Naive thymus-derived CD8-positive, alpha-beta T cell (primary cell): Measurements from ENCODE around the gene RPS17. TPM values are rescaled to one million over a fixed set of nuclear protein-coding genes. Genes with fewer than 3 reads are reported as not detected.
"Not testable (repeated sequence)": the region's sequence is repeated elsewhere in the genome, so short reads cannot be mapped to it uniquely, and the experiment has no call there.

Experiments
- ATAC-seq, 2 donors: fragments of 150-1000 bp; cut with Tn5 transposase in 1 of 2; sonication (Bioruptor Pico), chemical (Tn5 transposase) in 1 of 2; 1 replicate in 1 of 2; 2 replicates in 1 of 2; pipeline ENCODE4 v1.10.0; 2021; ENCODE audit warnings: mild to moderate bottlenecking in 2 of 2, moderate library complexity in 2 of 2
- POLR2A ChIA-PET: fragments of 350-600 bp; sonication (Branson Sonifier 250); formaldehyde crosslinking; loops from one replicate; lab custom pipeline; 2021; ENCODE audit warnings: antibody characterized with exemption; lab: Charles Lee
- DNase-seq, 10 donors: peaks; one replicate each; pipeline versions ENCODE4 v3.0.0 to v3.0.0-alpha.2; 2020 to 2022
- H3K27ac Mint-ChIP-seq, 10 donors: one replicate each; pipeline ENCODE4 v1.8.0; 2020 to 2022; ENCODE audit warnings: mild to moderate bottlenecking in 10 of 10, mixed read lengths in 10 of 10, moderate library complexity in 4 of 10, inconsistent platforms in 1 of 10
- H3K27me3 Mint-ChIP-seq, 5 donors: one replicate each; pipeline ENCODE4 v1.8.0; 2021 to 2022; ENCODE audit warnings: mixed read lengths in 5 of 5
- H3K36me3 Mint-ChIP-seq, 3 donors: one replicate each; pipeline ENCODE4 v1.8.0; 2020 to 2022; ENCODE audit warnings: mixed read lengths in 3 of 3, mild to moderate bottlenecking in 2 of 3, inconsistent platforms in 1 of 3
- H3K4me1 Mint-ChIP-seq, 4 donors: one replicate each; pipeline ENCODE4 v1.8.0; 2021 to 2022; ENCODE audit warnings: mixed read lengths in 4 of 4
- H3K4me3 Mint-ChIP-seq, 10 donors: one replicate each; pipeline ENCODE4 v1.8.0; 2020 to 2022; ENCODE audit warnings: mild to moderate bottlenecking in 10 of 10, mixed read lengths in 10 of 10, moderate library complexity in 6 of 10, inconsistent platforms in 1 of 10
- H3K9me3 Mint-ChIP-seq, 9 donors: one replicate each; pipeline ENCODE4 v1.8.0; 2020 to 2022; ENCODE audit warnings: mixed read lengths in 9 of 9, mild to moderate bottlenecking in 3 of 9, inconsistent platforms in 1 of 9, moderate library complexity in 1 of 9
- polyA plus RNA-seq, 3 donors: library from polyadenylated mRNA; unstranded; fragments of 300-500 nt; fragmentation: Illumina TruSeq; gene quantifications; one replicate each; pipeline ENCODE4 v1.2.3, GENCODE V29; 2021
- total RNA-seq, 8 experiments: library from RNA in 2 of 8; stranded (reverse) in 2 of 8; gene quantifications; one replicate each; pipeline ENCODE4 v1.2.3 and lab custom pipeline; 2021 to 2026

RPS17 gene
- total and polyA plus RNA-seq, 5 experiments from 2014 or later: 1,585 to 2,201 (median 2,010) TPM

- H3K4me3 Mint-ChIP-seq: no peak overlapping the region
- ATAC-seq (no peak), DNase-seq (no peak)
- POLR2A ChIA-PET: no interaction called here
- H3K27ac Mint-ChIP-seq: no peak overlapping the region
- H3K36me3 Mint-ChIP-seq: peaks cover 4 to 44% (median 13%) of the 10 kb centered on the region in 3 donors
- H3K9me3 Mint-ChIP-seq: no peaks in the 10 kb centered on the region
- H3K27me3 Mint-ChIP-seq: no peaks in the 10 kb centered on the region
- peaks cover 7 to 14% (median 8%) of the 10 kb centered on the region in 4 donors for H3K4me1 Mint-ChIP-seq
These were observed 7.2 kb downstream of the RPS17 start for GRCh38 chr15:82532991-82533481.

GRCh38 chr15:82532383-82532990 lies 7.8 kb downstream of the RPS17 start:
- H3K27ac Mint-ChIP-seq: peak overlapping the region in 1 of 10 donors; percentile 70
- no peak for DNase-seq
- no peaks in the 10 kb centered on the region for H3K27me3 Mint-ChIP-seq
- peaks cover 3 to 8% (median 5%) of the 10 kb centered on the region in 4 donors for H3K4me1 Mint-ChIP-seq
- no peaks in the 10 kb centered on the region for H3K9me3 Mint-ChIP-seq
- no peak for ATAC-seq
- no peak overlapping the region for H3K4me3 Mint-ChIP-seq
- POLR2A ChIA-PET: interaction anchor here (1.0 kb wide), 1 partner anchor 8 kb away, joined by 3 read pairs; the partner anchor contains the start of gene RPS17
- peaks cover 4 to 39% (median 13%) of the 10 kb centered on the region in 3 donors for H3K36me3 Mint-ChIP-seq

DNA sequence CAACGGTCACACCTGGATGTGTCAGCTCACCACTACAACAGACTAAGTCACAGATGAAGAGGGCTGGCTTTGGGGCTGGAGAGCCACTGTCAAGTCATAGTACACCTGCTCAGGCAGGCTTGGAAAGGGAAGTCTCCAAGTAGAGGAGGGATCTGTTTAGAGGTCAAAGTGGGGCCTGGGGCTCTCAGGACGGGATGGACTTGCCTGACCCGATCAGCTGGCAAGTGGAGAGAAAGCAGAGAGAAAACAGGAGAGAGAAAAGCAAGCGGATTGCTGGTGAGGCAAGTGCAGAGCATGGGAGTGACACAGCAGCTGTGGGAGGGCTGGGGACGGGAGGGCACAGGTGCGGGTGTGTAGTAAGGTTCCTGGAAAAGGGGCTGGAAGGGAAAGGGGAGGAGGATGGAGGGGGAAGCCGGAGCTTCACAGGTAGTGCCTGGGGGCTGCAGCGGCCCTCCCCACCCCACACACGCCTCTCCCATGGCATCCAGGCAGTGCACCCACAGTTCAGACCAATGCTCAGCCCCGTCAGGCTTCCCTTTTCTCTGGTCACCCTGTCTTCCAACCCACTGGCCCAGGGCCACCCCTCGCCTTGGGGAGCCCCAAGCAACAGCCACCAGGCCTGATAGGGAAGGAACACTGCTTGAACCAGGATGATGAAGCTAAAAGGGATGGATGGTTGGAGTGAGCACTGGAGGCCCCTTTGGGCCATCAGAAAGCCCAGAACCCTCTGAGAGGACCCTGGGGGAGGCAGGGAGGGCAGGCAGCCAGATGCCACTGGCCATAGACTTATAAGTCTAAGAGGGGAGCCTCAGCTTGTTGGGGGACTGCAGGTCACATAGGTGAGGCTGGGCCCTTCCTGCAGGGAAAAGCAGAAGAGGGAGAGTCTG lies 8.5 kb downstream of the RPS17 start:
- Mint-ChIP-seq H3K9me3 (no peaks in the 10 kb centered on the region), H3K4me3 (no peak overlapping the region), H3K36me3 (peaks cover 4 to 31% (median 13%) of the 10 kb centered on the region in 3 donors), H3K4me1 (peaks cover 1 to 4% (median 3%) of the 10 kb centered on the region in 4 donors), H3K27me3 (no peaks in the 10 kb centered on the region), H3K27ac (peak overlapping the region in 2 of 10 donors; percentile 66 to 73)
- ATAC-seq (no peak), DNase-seq (no peak)
- POLR2A ChIA-PET: interaction anchor here (0.5 to 1.6 kb wide), 4 partner anchors 8 to 278 kb away, joined by 3 to 16 read pairs (median 4); partner anchors contain the start of genes RPS17 and WHAMM

DNA sequence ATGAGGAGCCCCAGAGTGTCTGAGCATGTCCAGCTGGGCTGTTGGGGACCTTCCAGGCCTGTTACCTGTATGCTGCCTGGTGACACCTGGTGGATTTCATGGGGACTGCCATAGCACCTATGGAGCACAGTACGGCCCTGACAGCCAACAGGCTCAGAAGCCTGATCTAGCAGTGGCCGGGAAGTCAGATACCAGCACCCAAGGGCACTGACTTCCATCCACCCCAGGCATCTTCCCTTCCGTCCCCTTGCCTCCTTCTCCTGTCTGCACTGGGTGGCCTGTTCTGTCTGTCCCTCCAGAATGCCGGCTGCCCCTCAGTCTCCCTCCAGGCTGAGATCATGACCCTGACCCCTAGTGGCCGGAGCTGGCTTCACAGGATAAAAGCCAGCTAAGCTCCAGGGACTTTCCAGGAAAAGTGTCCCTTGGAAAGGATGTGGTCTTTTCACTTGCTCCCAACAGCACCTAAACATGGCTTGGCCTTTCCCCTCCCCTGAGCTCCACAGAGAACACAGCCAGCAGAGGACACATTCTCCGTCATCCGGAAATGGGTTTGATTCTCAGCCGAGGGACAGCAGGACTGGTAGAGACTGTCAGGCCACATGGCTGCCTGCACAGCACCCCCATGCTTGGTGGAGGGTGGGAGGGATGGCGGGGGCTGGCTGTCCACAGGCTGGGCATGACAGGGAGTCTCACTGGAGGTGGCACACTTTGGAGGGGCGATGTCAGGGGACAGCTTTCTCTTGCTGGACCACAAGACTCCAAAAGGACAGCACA lies 9.5 kb downstream of the RPS17 start:
- peak; percentile 92 for ATAC-seq
- peak overlapping the region in 7 of 10 donors; percentile 24 to 83 (median 41) for H3K27ac Mint-ChIP-seq

GRCh38 chr15:82530006-82530405 lies 10.3 kb downstream of the RPS17 start:
- Mint-ChIP-seq H3K4me3 (peak overlapping the region in 1 of 10 donors; percentile 21), H3K36me3 (peaks cover 4 to 14% (median 8%) of the 10 kb centered on the region in 3 donors), H3K9me3 (no peaks in the 10 kb centered on the region), H3K27ac (no peak overlapping the region), H3K4me1 (peaks cover 0 to 4% (median 2%) of the 10 kb centered on the region in 4 donors), H3K27me3 (no peaks in the 10 kb centered on the region)
- POLR2A ChIA-PET: interaction anchor here (1.6 kb wide), 1 partner anchor 10 kb away, joined by 16 read pairs; the partner anchor contains the start of gene RPS17
- no peak for ATAC-seq
- DNase-seq: no peak

More for the DNA sequence above, 9.5 kb downstream of the RPS17 start:
- H3K9me3 Mint-ChIP-seq: no peaks in the 10 kb centered on the region
- peaks cover 4 to 22% (median 12%) of the 10 kb centered on the region in 3 donors for H3K36me3 Mint-ChIP-seq
- DNase-seq: peak; percentile 51 to 87 (median 71)
- no peaks in the 10 kb centered on the region for H3K27me3 Mint-ChIP-seq
- POLR2A ChIA-PET: interaction anchor here (1.0 to 1.6 kb wide), 3 partner anchors 9 to 455 kb away, joined by 3 to 16 read pairs (median 3); partner anchors contain the start of genes RAMAC, RPS17 and WHAMM
- peak overlapping the region; percentile 58 to 89 (median 78) for H3K4me3 Mint-ChIP-seq
- peaks cover 0 to 4% (median 2%) of the 10 kb centered on the region in 4 donors for H3K4me1 Mint-ChIP-seq

GRCh38 chr15:82513587-82513986 lies 26.7 kb downstream of the RPS17 start:
- H3K27ac Mint-ChIP-seq, H3K27me3 Mint-ChIP-seq, POLR2A ChIA-PET, H3K4me1 Mint-ChIP-seq, H3K4me3 Mint-ChIP-seq, ATAC-seq, H3K36me3 Mint-ChIP-seq, H3K9me3 Mint-ChIP-seq: not testable (repeated sequence)
- peak in 1 of 10 donors; percentile 54 for DNase-seq

DNA sequence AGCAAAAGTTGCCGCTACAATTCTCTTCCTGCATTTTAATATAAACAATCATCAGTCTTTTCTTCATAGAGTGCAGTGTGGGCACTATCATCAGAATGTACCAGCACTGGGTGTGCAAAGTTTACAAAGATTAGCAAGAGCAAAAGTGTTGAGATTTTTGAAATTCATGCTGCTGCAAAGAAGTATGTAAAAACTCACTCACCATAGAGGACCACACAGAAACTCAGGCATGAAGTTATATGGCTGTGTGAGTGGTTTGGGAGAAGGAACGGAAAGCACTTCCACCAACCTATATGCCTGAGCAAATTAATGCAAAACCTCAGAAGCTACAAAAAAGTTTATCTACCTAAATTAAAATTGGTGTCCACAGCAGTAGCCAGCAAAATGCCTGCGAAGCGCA lies 32.6 kb downstream of the RPS17 start:
- H3K36me3 Mint-ChIP-seq, H3K4me3 Mint-ChIP-seq, POLR2A ChIA-PET, H3K27me3 Mint-ChIP-seq, DNase-seq, H3K9me3 Mint-ChIP-seq, ATAC-seq, H3K27ac Mint-ChIP-seq, H3K4me1 Mint-ChIP-seq: not testable (repeated sequence)

GRCh38 chr15:82507087-82507486 lies 33.2 kb downstream of the RPS17 start:
- DNase-seq, H3K4me3 Mint-ChIP-seq, H3K4me1 Mint-ChIP-seq, H3K9me3 Mint-ChIP-seq, H3K36me3 Mint-ChIP-seq, POLR2A ChIA-PET, H3K27me3 Mint-ChIP-seq, ATAC-seq: not testable (repeated sequence)
- peak overlapping the region in 1 of 10 donors; percentile 43 for H3K27ac Mint-ChIP-seq

DNA sequence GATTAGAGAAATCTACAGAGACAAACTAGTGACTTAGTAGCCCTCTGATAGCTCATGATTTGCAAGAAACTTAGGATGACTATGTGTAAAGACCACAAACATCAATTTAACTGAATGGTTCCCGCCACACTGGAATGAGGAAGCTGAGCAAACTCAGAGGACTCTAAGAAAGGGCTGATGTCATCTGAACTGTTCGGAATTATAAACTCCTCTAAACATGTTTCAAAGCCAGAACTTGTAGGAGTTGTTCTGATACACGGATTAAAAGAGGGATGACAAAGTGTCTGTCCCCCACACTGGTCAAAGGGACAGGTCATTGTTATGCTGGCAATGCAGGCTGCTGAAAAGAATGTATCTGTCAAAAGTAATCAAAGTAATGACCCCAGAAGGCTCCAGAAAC lies 34.4 kb downstream of the RPS17 start:
- H3K27ac Mint-ChIP-seq, H3K36me3 Mint-ChIP-seq, DNase-seq, ATAC-seq, H3K4me1 Mint-ChIP-seq, H3K9me3 Mint-ChIP-seq, H3K27me3 Mint-ChIP-seq, POLR2A ChIA-PET, H3K4me3 Mint-ChIP-seq: not testable (repeated sequence)

GRCh38 chr15:82504074-82504473 lies 36.2 kb downstream of the RPS17 start:
- H3K36me3 Mint-ChIP-seq, H3K27me3 Mint-ChIP-seq, H3K4me3 Mint-ChIP-seq, ATAC-seq, DNase-seq, H3K9me3 Mint-ChIP-seq, H3K27ac Mint-ChIP-seq, H3K4me1 Mint-ChIP-seq, POLR2A ChIA-PET: not testable (repeated sequence)

DNA sequence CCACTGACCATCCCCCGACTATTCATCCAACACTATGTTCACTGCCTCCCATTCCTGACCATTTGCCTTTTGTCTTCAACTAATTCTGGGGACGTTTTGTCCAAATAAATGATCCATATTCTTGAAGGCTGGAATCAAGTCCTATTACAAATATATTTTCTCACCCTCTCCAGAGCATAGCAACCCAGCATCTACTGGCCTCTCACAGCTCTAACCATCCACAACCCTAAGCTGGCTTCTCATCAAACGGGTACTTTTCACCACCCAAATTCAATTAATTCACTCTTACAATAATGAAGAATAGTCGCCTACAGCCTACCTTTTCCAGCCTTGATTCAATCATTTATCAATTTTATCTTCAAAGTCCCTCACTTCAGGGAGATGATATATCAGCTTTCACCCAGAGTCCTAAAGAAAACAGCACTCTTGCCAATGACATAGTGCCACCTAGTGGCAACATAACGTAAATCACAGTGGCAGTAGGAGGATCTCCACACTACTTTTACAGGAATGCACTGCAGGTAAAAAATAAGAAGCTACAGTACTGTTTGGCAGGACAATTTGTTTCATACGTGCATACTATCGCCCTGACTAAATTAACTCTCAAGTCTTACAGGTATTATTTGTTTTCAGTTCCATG lies 37.4 kb downstream of the RPS17 start:
- H3K4me3 Mint-ChIP-seq, H3K4me1 Mint-ChIP-seq, H3K36me3 Mint-ChIP-seq, POLR2A ChIA-PET, H3K27ac Mint-ChIP-seq, H3K9me3 Mint-ChIP-seq, H3K27me3 Mint-ChIP-seq: not testable (repeated sequence)
- peak; percentile 81 to 86 for ATAC-seq
- DNase-seq: peak in 5 of 10 donors; percentile 2 to 39 (median 31)

- H3K9me3 Mint-ChIP-seq, DNase-seq, H3K36me3 Mint-ChIP-seq, ATAC-seq, H3K4me1 Mint-ChIP-seq, POLR2A ChIA-PET, H3K27me3 Mint-ChIP-seq, H3K4me3 Mint-ChIP-seq, H3K27ac Mint-ChIP-seq: not testable (repeated sequence)
These were observed 39.5 kb downstream of the RPS17 start for GRCh38 chr15:82500772-82501171.
